Measurements from ENCODE around the gene CAPN11.

DNA sequence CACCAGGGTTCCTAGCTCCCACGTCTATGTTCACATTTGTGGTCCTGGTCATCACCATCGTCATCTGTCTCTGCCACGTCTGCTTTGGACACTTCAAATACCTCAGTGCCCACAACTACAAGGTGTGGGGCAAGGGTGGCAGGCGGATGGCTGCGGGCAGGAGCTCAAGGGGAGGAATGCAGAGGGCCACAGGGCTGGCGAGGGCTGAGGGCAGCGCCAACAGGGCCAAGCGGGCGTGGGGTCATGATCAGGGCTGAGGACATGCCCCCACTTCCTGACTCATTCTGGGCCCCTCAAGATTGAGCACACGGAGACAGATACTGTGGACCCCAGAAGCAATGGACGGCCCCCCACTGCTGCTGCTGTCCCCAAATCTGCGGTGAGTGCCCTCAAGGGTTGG, 4.6 kb upstream of the CAPN11 start:
- TF ChIP-seq POLR2A (IDR thresholded peaks at IDR 0.05): no peak
- TF ChIP-seq, protein P1, sequence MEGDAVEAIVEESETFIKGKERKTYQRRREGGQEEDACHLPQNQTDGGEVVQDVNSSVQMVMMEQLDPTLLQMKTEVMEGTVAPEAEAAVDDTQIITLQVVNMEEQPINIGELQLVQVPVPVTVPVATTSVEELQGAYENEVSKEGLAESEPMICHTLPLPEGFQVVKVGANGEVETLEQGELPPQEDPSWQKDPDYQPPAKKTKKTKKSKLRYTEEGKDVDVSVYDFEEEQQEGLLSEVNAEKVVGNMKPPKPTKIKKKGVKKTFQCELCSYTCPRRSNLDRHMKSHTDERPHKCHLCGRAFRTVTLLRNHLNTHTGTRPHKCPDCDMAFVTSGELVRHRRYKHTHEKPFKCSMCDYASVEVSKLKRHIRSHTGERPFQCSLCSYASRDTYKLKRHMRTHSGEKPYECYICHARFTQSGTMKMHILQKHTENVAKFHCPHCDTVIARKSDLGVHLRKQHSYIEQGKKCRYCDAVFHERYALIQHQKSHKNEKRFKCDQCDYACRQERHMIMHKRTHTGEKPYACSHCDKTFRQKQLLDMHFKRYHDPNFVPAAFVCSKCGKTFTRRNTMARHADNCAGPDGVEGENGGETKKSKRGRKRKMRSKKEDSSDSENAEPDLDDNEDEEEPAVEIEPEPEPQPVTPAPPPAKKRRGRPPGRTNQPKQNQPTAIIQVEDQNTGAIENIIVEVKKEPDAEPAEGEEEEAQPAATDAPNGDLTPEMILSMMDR (IDR thresholded peaks at IDR 0.05): no peak
